ENCODE results near the gene TIFAB.

TIFAB gene

DNA sequence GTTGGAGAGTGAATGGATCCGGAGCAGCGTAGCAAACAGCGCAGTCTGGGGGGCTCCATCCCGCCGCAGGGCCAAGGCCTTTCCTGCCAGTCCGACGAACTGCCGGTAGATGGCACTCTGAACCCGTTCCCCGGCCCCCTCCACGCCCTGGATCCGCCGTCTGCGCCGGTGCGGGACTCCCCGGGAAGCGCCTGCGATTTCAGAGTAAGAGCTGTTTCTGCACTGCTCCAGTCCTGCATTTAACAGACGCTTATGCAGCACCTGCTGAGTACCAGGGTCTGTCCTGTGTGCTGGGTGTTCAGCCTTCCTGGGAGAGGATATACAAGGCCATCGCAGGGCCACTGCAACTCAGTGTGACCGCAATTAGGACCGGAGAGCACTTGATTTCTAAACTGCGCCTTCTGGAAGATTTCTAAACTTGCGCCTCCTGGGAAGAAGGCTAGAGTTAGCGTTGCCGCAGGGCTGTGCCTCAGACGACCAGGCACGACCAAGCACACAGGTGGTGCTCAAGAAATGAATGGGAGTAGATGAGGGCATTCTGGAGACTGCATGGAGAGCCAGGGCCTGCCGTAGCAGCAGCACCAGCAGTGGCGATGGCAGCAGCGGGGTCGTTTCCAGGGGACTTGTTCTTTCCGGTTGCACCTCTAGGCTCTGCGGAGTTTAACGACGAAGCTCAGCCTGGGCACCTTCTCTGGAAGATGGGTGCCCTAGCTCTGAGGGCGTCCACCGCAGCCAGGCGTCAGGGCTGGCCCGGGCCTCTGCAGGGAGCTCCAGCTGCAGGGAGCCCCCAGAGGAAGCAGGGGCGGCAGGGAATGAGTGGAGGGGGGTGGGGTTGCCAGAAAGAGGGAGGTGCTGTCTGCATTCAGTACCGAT is 14.3 kb upstream of the TIFAB start:
- peak; percentile 71 for DNase-seq (ENCODE audit: low read depth)
- peak overlapping the region; percentile 12 for H3K4me3 ChIP-seq (replicated peaks; ENCODE audit: low read depth, low read length)
- TF ChIP-seq, protein P1, sequence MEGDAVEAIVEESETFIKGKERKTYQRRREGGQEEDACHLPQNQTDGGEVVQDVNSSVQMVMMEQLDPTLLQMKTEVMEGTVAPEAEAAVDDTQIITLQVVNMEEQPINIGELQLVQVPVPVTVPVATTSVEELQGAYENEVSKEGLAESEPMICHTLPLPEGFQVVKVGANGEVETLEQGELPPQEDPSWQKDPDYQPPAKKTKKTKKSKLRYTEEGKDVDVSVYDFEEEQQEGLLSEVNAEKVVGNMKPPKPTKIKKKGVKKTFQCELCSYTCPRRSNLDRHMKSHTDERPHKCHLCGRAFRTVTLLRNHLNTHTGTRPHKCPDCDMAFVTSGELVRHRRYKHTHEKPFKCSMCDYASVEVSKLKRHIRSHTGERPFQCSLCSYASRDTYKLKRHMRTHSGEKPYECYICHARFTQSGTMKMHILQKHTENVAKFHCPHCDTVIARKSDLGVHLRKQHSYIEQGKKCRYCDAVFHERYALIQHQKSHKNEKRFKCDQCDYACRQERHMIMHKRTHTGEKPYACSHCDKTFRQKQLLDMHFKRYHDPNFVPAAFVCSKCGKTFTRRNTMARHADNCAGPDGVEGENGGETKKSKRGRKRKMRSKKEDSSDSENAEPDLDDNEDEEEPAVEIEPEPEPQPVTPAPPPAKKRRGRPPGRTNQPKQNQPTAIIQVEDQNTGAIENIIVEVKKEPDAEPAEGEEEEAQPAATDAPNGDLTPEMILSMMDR (IDR thresholded peaks at IDR 0.05; ENCODE audit: low read length, missing control alignments) = peak; percentile 84

DNA sequence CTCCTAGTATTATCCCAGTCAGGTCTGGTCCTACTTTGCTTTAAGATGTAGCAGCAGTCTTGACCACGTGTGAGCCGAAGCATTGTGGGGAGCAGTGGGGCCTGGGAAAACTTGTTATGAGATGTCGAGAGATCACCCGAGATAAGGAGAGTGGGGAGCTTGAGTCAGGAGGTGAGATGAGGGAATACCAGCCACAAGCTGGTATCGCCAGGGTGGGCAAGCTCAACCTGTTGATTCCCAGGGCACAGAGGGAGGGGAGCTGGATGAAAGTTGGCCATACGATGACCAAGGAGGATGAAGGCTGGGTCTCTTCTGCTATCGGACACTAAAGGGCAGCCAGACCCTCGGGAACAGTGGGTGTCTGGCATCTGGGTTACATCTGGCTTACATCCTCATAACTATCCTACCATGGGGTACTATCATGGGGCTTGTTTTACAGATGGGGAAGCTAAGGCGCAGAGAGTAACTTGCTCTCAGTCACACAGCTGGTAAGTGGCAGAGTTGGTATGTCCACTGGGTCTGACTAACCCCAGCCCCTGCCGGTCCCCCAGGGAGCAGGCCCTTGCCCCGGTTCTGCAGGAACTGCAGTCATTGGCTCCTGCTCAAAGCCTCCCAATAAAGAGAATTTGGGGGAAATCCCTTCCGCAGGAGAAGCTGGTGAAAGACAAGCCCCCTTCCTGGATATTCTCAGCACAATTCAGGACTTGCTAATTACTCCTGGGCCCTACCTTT is 13.4 kb upstream of the TIFAB start:
- TF ChIP-seq, protein P1 (IDR thresholded peaks at IDR 0.05; ENCODE audit: low read length, missing control alignments) = no peak
- DNase-seq (ENCODE audit: low read depth) = no peak
- H3K4me3 ChIP-seq (replicated peaks; ENCODE audit: low read depth, low read length) = no peak overlapping the region

DNA sequence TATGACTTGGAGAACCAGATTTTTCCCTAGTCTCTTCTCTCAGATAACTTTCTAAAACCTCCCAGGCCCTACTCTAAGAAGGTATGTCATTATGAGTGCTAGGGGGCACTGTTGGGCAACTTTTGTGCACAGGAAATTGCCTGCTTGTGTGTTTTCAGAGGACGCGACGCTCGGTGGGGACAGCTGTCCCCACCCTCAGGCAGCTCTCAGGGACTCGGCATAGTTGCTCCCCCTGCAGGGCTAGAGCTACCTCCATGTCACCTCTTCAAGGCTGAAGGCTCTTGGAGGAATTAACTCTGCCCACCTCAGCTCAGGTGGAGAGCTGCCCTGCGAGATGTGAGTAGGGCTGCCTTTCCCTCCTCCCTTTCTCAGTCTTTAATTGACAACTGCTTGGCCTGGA is 10.2 kb upstream of the TIFAB start:
- no peak overlapping the region for H3K4me3 ChIP-seq (replicated peaks; ENCODE audit: low read depth, low read length)
- TF ChIP-seq, protein P1 (IDR thresholded peaks at IDR 0.05; ENCODE audit: low read length, missing control alignments) = peak; percentile 44
- DNase-seq (ENCODE audit: low read depth) = peak; percentile 44

DNA sequence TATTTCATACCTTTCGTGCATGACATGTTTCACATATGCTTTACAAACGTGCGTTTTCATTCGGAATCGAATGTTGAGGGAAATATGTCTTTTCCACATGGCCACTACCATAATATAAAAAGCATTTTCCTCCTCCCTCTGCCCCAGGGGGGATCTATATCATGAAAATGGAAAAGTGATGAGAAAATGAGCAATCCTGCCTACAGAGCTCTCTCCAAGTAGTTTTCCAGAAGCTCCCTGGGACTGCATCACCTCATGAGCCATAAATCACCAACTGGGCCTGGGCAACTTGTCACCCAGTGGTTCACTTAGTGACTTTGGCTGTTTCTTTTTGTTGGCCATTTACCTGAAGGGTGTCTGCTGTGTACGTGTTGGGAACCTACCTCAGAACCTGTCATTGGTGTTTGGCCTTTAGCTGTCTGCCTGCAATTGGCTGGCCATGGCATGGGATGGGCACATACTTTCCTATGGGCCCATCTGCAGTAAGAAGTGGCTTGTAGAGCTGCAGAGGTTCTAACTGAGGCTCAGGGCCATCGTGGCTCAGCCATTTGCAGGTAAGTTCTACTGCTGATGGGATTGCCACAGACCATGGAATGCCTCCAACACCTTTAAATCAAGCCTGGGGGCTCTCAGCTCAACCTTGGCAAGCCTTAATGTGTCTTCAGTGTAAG is 9.5 kb upstream of the TIFAB start:
- no peak overlapping the region for H3K4me3 ChIP-seq (replicated peaks; ENCODE audit: low read depth, low read length)
- DNase-seq (ENCODE audit: low read depth) = no peak
- TF ChIP-seq, protein P1 (IDR thresholded peaks at IDR 0.05; ENCODE audit: low read length, missing control alignments) = no peak

DNA sequence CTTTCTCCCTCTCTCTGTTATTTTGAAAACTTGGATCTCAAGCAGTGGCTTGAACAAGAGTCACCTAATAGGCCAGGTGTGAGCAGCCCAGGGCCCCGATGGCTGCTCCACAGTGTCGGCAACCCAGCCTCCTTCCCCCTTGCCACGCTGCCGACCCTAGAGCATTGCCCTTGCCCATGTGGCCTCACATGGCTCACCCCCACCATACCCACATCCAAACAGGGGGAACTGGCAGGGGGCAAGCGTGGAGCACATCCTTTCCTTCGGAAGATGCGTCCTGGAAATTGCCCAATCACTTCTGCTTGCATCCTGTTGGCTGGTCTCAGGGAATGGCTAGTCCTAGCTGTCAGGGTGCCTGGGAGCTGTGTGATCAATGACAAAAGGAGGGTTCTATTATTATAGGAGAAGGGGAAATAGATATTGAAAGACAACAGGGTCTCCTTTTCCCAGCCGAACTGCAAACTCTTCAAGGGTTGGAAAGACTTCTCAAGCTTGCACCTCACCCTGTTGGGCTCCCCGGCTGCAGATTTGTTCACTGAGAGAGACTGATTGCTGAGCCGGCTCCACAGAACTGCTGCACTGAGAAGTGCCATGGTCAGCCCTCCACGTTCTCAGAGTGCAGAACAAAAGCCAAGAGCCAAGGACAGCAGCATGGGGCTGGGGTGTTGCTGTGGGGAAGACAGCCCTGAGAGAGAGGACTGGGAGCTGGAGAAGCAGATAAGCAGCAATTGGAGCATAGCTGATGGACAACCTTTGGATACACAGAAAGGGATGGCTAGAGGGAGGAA is 8.3 kb upstream of the TIFAB start:
- DNase-seq (ENCODE audit: low read depth) = no peak
- H3K4me3 ChIP-seq (replicated peaks; ENCODE audit: low read depth, low read length) = no peak overlapping the region
- TF ChIP-seq, protein P1 (IDR thresholded peaks at IDR 0.05; ENCODE audit: low read length, missing control alignments) = no peak

DNA sequence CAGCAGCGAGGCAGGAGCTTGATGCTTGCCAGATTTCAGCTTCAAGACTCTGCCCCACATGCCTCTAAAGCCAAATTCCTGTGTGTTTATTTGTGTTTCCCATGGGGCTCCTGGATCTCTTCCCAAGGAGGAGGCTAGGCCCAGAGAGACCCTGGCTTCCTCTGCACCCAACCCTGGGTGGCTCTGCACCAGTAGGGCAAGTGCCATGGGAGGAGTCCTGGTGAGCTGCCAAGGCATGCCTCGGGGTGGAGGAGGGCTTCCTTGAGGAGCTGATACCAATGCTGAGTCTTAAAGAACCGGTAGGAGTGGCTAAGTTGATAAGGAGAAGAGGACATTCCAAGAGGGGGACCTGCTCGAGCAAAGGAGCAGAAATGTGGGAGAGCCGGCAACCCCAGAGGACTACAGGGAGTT is 6.8 kb upstream of the TIFAB start:
- H3K4me3 ChIP-seq (replicated peaks; ENCODE audit: low read depth, low read length) = no peak overlapping the region
- DNase-seq (ENCODE audit: low read depth) = peak; percentile 66
- TF ChIP-seq, protein P1 (IDR thresholded peaks at IDR 0.05; ENCODE audit: low read length, missing control alignments) = no peak
